ENCODE measurements around the gene AOX1.

- TF ChIP-seq ELF4 (IDR thresholded peaks at IDR 0.05), result no peak
- TF ChIP-seq SP1 (IDR thresholded peaks at IDR 0.05), result no peak
- no peak for TF ChIP-seq HDGF (IDR thresholded peaks at IDR 0.05; ENCODE audit: borderline replicate concordance)
- no peak for TF ChIP-seq ARNT (IDR thresholded peaks at IDR 0.05)
- no peak for TF ChIP-seq ZNF384 (IDR thresholded peaks at IDR 0.05)
- TF ChIP-seq TARDBP (IDR thresholded peaks at IDR 0.05), result no peak
- no peak for TF ChIP-seq SUZ12 (IDR thresholded peaks at IDR 0.05)
- no peak for TF ChIP-seq FOXA1 (IDR thresholded peaks at IDR 0.05)
- no peak for TF ChIP-seq LEF1 (IDR thresholded peaks at IDR 0.05; ENCODE audit: borderline replicate concordance)
- TF ChIP-seq FOXK2 (IDR thresholded peaks at IDR 0.05), result no peak
- no peak for TF ChIP-seq L3MBTL2 (conservative IDR thresholded peaks at IDR 0.05)
Observed at GRCh38 chr2:200667413-200667812, 81.6 kb downstream of the AOX1 start.
